RCC 7860 (cell line): Measurements from ENCODE around the gene WDR1.

Experiments
- DNase-seq: peaks from one replicate; pipeline ENCODE4 v3.0.0-alpha.2; 2015; ENCODE audit warnings: low spot score
- FAIRE-seq: peaks from 2 replicates; lab custom pipeline; 2012; peaks lifted over from hg19 to GRCh38; lab: Jason Lieb, UNC

WDR1 gene

DNA sequence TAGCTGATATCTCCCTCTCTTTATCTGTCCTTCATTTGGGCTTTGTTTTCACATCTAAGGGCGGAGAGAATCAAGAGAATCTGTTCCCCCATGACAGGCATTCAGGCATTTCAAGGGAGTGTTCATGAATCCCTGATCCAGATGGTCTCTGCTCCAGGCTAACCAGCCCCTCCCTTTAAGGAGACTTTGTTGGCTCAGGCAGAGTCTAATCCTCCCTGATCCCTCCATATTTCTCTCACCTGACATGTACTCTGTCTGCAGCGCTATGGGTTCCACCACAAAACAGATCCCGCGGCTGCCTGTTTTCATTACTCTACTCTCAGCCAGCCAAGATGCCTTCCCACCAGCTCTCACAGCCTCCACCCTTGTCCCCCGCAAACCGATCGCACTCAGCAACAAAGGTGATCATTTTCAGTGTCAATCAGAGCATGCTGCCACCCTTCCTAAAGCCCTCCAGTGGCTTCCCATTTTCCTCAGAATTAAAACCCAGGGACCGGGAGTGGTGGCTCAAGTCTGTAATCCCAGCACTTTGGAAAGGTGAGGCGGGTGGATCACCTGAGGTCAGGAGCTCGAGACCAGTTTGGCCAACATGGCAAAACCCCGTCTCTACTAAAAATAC is 65.0 kb downstream of the WDR1 start:
- DNase-seq: no peak
- no peak for FAIRE-seq

DNA sequence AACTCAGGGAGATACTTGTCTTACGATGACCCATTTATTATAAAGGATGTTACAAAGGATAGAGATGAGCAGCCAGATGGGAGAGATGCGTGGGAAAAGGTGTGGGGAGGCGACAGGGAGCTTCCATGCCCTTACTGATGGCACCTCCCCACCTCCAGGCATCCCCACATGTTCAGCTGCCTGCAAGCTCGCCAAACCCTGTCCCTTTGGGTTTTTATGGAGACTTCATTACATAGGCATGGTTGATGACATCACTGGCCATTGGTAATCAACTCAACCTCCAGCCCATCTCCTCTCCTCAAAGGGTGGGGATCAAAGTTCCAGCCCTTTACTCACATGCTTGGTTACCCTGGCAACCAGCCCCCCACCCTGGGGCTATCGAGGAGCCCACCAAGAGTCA is 65.9 kb downstream of the WDR1 start:
- DNase-seq (no peak), FAIRE-seq (no peak)

DNA sequence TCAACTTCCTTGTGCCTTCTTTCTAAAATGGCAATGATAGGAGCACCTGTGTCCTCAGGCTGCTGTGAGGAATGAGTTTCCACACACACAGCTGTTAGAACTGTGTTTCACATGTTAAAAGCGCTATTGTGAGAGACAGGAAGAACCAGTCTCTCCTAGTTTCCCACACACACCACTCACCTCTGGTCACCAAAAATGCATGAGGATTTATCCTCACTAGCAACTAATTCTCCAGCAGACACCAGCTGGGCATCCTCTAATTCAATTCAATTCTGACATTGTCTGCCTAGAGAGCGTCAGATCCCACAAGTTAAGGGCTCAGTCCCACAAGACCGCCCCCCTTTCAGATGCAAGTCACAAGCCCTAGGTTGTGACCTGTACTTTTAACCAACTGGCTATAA is 66.3 kb downstream of the WDR1 start:
- no peak for DNase-seq
- no peak for FAIRE-seq

DNA sequence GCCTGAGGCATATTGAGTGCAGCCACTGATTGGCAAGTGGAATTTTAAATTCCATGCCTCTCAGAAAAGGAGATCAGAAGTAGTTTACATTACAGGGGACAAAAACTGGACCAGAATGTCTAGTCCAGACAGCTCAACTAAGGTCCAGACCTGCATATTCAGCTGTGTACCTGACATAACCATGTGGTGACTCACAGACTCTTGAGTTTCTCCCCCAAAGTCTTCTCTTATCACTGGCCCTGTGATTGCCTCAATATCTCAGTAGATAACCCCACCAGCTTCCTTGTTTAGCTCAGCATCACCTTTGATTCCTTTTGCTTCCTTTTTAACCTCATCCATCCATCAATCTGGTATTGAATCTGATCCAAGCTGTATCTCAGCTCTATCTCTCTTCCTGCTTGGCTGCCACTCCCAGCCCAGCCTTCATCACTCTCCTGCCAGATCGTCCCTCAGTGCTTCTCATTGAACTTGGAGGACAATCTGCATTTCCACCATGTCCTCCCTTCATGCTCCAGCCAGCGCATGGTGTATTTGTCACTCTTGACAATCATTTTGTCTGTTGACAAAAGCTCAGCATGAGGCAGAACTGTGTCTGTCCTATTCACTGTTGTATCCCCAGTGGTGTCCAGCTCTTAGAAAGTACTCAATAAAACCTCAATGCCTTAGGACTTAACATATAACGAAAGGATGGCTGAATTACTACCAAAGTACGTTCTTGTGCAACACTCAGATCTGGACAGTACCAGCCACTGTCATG is 67.5 kb downstream of the WDR1 start:
- no peak for FAIRE-seq
- no peak for DNase-seq

DNA sequence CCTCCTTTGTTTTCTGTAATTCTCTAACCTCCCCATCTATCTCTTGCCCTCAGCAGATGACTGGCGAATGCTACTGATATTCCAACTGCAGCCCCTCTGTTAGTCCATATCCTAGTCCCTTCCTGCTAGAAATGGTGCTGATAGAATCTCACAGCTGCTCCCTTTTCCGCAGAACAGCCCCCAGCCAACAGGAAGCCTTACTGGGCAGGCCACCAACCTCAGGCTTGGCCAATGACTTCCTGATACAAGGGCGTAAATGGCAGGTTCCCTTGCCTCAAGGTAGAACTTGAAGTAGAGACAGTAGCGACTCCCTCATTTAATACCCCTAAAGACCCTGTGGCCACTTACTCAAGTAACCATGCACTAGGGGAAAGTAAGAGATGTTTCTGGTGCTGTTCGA is 68.6 kb downstream of the WDR1 start:
- DNase-seq: no peak
- FAIRE-seq: no peak

DNA sequence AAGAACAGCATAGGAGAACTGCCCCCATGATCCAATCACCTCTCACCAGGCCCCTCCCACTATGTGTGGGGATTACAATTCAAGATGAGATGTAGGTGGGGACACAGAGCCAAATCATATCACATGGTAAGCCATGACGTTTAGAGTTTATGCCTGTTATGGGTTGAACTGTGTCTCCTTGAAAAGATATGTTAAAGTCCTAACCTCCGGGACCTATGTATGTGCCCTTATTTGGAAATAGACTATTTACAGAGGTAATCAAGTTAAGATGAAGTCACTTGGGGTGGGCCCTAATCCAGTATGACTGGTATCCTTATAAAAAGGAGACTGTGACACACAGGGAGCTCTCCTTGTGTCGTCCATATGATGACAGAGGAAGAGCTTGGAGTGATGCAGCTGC is 70.1 kb downstream of the WDR1 start:
- DNase-seq (peak; percentile 17), FAIRE-seq (no peak)

DNA sequence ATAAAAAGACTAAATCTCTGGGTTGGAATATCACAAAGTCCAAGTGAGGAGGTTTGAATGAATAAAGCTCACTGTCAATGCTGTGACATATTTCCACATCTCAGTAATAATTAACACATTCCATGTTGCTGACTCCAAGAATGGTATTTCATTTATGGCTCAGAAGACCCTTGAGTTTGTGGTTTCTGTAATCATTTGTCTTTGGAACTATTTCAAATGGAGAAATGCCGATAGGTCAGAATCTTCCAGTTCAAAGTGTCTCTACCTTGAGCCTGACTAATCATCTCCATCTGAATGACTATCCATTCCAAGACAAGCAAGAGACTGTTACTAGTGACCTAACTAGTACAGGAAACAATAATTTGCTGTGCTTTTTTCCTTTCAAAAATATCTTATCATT is 71.1 kb downstream of the WDR1 start:
- peak; percentile 99 for DNase-seq
- peak; percentile 100 for FAIRE-seq

DNA sequence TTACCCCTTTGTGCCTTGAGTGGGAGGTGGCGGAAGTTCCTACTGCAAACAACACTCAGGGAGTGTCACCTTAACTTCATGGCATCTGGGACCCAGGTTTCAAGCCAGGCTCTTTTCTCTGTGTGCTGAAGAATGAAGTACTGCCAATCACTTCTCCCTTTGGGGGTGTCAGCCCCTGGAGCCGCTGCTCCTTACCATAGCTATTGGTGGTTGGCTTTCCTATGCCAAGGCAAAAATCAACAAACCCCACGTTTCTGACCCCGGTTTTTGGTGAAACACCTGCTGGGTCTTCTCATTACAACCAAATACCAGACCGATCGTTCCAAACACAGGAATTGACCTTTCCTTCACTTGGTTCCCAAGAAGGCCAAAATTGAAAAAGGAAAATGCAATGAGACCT is 75.6 kb downstream of the WDR1 start:
- DNase-seq: no peak

DNA sequence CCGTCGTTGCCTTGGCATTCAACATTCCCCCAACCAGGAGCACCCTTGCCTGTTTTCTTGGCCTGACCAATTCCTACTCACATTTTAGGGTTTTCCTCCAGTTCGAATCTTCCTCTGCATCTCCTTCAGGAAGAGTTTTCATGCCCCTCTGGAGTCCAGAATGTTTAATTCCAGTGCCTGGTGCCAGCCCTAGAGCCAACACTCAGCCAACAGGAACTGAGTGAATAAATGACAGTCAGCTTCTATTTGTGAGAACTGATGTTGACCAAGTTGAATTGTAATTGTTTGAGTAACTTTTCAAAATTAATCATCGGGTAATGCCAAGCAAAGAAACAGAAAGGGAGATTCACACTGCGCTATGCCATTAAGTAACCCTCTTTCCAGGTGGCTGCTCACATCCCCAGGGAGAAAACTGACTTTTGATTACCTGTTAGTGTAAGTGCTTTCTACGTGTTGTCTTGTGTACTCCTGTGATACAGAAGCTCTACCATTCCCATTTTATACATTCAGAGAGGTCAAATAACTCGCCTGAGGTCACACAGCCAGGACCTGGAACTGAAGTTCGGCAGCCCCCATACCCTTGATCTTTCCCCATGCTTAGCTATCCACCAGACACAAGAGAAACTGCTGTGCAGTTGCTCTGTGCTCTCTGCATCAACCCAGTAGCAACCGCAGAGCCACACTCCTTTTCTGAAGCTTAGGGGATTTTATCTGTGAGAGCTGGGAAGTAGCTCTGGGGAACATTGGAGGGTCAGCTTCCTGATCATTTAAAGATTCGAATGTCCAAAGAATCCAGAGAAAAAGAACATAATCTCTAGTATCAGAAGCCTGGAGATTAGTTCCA is 76.3 kb downstream of the WDR1 start:
- FAIRE-seq (no peak), DNase-seq (no peak)

More for the DNA sequence above, 75.6 kb downstream of the WDR1 start:
- no peak for FAIRE-seq

DNA sequence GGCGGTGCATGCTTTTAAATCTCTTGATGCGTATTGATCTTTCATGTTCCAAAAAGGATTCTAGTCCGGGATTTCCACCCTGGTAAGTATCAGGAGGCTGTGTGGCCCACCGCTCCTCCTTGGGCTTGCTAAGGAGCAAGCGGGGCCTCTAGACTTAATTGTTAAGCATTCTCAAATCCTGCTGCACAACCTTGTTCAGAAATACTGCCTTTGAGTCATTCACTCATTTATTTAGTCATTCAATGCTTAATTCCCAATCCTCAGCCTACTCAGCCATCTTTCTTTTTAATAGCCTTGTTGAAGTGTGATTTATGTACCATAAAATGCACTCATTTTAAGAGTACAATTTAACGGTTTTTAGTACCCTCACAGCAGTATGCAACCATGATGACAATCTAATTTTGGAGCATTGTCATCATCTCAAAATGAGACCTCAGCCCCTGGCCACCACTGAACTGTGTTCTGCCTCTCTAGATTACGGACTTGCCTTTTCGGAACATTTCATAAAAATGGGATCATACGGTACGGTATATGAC is 79.7 kb downstream of the WDR1 start:
- DNase-seq (no peak), FAIRE-seq (no peak)

DNA sequence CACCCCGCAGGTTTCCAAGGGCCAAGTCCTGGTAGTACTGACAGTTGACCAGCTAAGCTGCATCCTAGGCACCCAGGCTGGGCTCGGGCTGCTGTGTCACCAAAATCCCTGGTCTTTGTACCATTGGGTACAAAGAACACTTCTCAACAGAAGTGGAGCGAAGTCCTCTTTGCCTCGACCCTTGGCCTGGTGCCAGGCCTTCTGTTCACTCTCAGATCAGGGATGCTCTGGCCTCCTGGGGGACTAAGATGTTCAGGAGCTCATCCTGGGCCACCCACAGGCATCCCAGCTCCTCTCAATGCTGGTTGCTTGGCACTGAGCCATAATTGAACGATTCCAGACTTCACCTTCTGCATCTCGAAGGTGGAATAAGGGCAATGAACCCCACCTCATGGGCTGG is 81.5 kb downstream of the WDR1 start:
- no peak for DNase-seq

DNA sequence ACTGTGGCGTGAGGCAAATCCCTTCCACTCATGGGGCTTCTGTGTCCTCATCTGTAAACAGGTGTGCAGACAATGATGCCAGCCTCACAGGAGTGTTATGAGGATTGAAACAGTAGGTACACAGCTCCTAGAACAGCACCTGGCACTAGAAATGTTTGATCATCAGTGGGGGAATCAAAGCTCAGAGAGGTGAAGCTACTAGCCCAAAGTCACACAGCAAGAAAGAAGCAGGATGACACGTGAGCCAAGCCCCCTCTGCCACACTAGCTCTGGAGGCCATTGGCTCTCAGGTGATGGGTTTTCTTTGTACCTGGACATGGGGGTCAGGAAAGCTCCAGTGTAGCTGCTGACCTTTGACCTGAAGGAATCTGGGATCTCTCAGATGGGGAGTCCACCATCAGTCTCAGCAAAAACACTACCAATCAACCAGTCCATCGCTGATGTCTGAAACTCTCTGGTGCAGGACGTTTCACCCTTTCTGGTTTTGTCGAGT is 81.9 kb downstream of the WDR1 start:
- FAIRE-seq: no peak
- DNase-seq: no peak

More for the DNA sequence above, 81.5 kb downstream of the WDR1 start:
- FAIRE-seq: no peak

DNA sequence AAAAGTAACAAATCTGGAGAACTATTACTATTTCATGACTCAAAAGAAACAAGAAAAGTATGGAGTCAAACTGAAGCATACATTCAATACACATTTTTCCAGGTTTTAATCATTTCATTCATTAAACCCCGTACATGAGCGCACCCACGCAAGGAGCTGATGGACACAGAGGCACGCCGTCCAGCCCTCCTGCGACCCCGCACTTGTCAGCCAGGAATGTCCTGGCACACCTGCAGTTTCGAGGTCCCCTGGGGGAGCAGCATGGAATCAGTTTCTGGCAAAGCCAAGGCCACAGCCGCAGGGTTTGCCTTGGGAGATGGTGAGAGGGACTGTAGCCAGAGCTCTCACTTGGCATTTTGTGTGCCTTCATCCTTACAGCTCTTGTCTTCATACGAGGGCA is 82.5 kb downstream of the WDR1 start:
- DNase-seq: no peak

DNA sequence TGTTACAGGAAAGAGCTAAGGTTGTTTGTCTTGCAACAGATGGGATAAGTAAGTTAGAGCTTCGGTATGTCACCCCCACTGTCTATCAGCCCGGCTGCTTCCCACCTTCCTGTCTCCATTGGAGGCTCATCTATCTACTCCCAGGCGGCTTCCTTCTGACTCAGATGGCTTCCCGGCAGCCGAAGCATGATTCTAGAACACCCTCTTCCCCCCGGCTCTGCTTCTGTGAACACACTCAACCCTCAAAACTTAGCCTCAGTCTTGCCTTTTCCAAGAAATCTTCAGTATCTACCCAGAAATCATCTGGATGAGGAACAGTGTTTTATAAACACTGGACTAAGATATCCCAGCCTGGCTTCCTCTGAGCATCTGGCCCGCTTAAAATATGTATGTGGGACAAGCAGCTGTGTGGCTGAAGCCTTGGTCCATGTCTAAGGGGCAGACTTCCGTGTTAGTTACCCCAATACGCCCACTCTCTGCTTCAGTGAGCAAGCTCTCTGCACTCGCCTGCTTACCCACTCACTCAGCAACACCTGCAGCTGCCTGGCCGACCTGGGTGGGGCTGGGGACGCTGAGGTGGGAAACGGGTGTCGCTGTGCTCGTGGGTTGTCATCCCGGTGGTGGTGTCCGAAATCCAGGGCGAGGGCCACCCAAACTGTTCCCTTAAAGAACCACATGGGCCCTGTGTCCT is 83.3 kb downstream of the WDR1 start:
- DNase-seq (peak; percentile 67), FAIRE-seq (peak; percentile 25)

More for the DNA sequence above, 82.5 kb downstream of the WDR1 start:
- no peak for FAIRE-seq

DNA sequence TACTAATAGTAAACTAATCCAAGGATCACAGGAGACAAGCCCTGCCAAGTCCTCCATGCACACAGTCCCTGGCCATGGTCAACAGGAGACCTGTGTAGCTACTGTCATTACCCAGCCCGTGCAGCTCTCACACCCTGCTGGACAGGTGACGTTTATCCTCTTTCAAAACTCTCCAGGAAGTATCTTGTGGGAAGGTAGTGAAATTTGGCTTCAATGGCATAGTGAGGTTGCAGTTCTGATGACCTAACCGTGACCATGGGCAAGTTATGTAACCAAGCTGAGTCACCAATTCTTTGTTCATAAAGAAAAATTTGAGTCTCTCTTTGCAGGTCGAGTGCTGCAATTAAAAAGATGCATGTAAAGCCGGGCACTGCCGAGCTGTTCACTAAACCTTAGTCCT is 84.0 kb downstream of the WDR1 start:
- FAIRE-seq: peak; percentile 46
- peak; percentile 73 for DNase-seq

DNA sequence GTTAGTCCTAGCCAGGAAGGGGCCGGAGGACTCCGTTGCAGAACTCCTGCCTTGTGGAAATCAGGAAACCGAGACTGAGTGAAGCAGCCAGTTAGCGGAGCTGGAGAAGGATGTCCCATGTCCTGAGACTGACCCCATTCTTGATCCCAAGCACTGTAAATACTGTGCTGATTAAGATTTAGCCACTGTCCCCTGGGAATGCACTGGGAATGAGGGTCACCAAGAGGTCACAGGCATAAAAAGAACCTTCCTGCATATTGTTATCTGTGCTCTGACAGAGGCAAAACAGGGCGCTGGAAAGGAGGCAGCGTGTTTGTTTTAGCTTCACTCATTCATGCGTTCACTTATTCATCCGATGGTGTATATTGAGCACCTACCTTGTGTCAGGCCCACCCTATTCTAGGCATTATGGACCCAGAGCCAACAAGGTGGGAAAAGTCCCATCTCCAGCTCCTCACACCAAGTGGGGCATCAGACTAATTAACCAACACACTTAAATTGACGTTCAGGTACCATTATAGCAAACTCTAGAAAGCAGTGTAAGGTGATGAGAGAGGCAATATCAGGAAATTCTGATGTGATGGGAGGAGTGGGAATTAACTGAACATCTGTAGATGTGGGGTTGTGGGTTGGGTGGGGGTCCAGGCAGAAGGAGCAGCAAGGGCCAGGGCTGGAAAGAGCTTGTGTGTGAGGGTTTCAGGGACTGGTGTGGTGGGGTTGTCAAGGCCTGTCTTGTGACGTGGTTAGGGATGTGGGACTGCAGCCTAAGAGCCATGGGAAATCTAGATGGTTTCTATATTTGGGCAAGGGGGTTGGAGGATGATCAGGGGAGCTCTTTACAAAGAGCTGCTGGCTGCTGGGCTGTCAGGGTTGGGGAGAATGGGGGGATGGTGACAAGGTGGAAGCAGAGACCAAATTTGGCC is 84.7 kb downstream of the WDR1 start:
- FAIRE-seq: no peak
- DNase-seq: no peak

DNA sequence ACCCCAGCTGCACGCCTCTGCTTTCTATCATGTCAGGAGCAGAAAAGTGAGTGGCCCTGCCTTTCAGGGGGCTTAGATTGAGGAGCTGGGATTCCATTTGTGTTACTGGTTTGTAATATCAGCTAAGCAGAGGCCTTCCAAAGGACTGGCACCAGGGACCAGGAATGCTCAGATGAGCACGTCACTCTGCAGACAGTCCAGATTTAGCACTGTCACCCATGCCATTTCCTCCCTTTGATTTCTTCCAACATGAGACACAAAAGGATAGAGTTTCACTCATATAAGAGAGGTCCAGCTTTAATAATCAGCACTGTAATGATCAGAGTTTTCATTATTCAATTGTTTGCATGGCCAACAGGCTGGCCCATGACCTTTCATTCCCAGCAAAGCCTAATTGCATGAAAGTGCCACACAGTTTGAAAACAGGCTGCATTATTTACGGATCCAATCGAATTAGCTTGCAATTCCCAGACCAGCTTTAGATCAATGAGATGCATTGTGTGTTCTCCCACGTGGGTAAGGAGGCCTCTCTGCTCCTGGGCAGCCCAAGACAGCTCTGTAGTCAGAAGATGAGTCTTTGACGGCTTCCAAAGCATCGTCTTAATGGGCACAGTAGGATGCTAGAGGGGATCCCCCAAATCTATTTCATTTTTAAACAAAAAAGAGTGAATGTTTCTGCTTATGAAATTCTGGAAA is 85.5 kb downstream of the WDR1 start:
- no peak for FAIRE-seq
- no peak for DNase-seq

DNA sequence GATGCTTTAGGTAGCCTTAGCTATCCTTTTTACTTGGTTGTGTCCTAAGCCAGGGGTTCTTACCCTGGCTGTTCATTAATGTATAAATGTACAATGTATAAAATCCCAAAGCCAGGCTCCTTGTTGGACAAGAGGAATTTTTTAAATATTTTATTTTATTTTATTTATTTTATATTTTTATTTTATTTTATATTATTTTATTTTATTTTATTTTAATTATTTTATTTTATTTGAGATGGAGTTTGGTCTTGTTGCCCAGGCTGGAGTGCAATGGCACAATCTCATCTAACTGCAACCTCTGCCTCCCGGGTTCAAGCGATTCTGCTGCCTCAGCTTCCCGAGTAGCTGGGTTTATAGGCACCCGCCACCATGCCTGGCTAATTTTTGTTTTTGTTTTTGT is 87.2 kb downstream of the WDR1 start:
- FAIRE-seq: no peak
- DNase-seq: no peak

DNA sequence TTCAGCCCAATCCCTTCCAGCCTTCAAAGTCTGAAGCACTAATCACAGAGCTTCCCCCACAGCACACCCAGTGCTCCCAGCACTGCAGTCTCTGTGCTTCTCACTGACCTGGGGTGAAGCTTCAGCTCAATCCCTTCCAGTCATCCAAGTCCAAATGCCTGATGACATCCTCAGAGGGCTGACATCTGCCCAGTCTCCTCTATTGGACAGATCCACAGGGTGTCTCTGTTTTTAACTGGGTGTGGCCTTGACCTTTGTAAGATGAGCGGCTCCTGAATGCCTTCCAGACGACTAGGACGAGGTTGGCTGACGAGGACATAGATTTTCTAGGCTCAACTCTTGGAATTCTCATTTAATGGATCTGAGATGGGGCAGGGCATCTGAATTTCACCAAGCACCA is 87.7 kb downstream of the WDR1 start:
- DNase-seq (peak; percentile 29), FAIRE-seq (no peak)
